ENCODE data around the gene PTPRR. TPM values are rescaled to one million over a fixed set of nuclear protein-coding genes. Genes with fewer than 3 reads are reported as not detected.

Gene PTPRR
- total and polyA plus RNA-seq, 2 donors (not counting 3 experiments of a cell fraction or from before 2014, with no cell fraction given), result 0.46 to 1.1 TPM

DNA sequence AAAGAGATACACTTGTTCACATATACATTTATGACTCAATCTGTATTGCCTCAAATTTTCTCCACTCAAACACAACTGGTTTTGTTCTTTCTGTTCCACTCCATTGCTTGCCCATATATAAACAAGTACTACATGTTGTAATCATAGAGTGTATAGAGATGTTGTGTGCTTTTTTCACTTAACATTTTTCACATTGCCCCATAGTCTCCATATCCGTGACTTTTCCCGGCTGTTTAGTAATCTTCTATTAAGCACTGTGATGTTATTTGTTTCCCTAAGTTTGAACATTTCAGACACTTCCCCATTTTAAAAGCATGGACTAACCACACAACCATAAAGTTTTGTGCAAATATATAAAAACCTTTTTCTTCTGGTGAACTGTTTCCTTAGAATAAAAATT is 45.5 kb upstream of the PTPRR start:
- no peaks in the 10 kb centered on the region for H3K79me2 ChIP-seq (ENCODE audit: control insufficient read depth, insufficient read depth, low read length)
- ChIA-PET POLR2A (no interaction called here), CTCF (no interaction called here)
- H3K9ac ChIP-seq (replicated peaks; ENCODE audit: extremely low read depth, insufficient read depth, low read length), result no peak overlapping the region
- H3K4me2 ChIP-seq (ENCODE audit: insufficient read depth, low read length), result no peak overlapping the region
- TF ChIP-seq, protein P1, sequence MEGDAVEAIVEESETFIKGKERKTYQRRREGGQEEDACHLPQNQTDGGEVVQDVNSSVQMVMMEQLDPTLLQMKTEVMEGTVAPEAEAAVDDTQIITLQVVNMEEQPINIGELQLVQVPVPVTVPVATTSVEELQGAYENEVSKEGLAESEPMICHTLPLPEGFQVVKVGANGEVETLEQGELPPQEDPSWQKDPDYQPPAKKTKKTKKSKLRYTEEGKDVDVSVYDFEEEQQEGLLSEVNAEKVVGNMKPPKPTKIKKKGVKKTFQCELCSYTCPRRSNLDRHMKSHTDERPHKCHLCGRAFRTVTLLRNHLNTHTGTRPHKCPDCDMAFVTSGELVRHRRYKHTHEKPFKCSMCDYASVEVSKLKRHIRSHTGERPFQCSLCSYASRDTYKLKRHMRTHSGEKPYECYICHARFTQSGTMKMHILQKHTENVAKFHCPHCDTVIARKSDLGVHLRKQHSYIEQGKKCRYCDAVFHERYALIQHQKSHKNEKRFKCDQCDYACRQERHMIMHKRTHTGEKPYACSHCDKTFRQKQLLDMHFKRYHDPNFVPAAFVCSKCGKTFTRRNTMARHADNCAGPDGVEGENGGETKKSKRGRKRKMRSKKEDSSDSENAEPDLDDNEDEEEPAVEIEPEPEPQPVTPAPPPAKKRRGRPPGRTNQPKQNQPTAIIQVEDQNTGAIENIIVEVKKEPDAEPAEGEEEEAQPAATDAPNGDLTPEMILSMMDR (IDR thresholded peaks at IDR 0.05; ENCODE audit: extremely low read depth in 1 of 2, insufficient read depth in 1 of 2, low read depth in 1 of 2, low read length in 2 of 2), result no peak
- TF ChIP-seq POLR2A (IDR thresholded peaks at IDR 0.05; ENCODE audit: low read depth, low read length), result no peak
- no peak for TF ChIP-seq POLR2AphosphoS5 (IDR thresholded peaks at IDR 0.05; ENCODE audit: insufficient read depth, low read depth, low read length)
- TF ChIP-seq JUN (IDR thresholded peaks at IDR 0.05; ENCODE audit: borderline replicate concordance, insufficient read depth, insufficient read length, low read depth), result no peak
- TF ChIP-seq GATA2 (IDR thresholded peaks at IDR 0.05; ENCODE audit: insufficient read depth, insufficient read length, low read depth, low read length), result no peak
- no peak for TF ChIP-seq MYC (IDR thresholded peaks at IDR 0.05; ENCODE audit: low read depth, low read length)
- no peak for TF ChIP-seq EZH2 (IDR thresholded peaks at IDR 0.05; ENCODE audit: borderline replicate concordance, low read depth, low read length, severe bottlenecking)
- TF ChIP-seq, protein P2, sequence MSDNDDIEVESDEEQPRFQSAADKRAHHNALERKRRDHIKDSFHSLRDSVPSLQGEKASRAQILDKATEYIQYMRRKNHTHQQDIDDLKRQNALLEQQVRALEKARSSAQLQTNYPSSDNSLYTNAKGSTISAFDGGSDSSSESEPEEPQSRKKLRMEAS (IDR thresholded peaks at IDR 0.05; ENCODE audit: insufficient read depth, insufficient read length), result no peak
- no peak for TF ChIP-seq FOS (IDR thresholded peaks at IDR 0.05; ENCODE audit: borderline replicate concordance, insufficient read depth, low read length)
- H3K27me3 ChIP-seq (ENCODE audit: control insufficient read depth in 2 of 2, insufficient read depth in 2 of 2, low read length in 2 of 2), result no peaks in the 10 kb centered on the region
- H3K27ac ChIP-seq (ENCODE audit: insufficient read depth, low read depth, low read length), result no peak overlapping the region
- no peaks in the 10 kb centered on the region for H3K9me1 ChIP-seq (replicated peaks; ENCODE audit: control insufficient read depth, extremely low read depth, insufficient read depth, low read length)
- intact Hi-C loops (cut with micrococcal nuclease) (no loop called here), dilution Hi-C loops (cut with MboI; ENCODE audit: extremely low pct_ligation_motif_present, low sequenced_read_pairs) (no loop called here)
- H4K20me1 ChIP-seq (replicated peaks; ENCODE audit: control insufficient read depth, extremely low read depth, insufficient read depth, low read length), result no peaks in the 10 kb centered on the region
- H3K9me3 ChIP-seq (replicated peaks; ENCODE audit: control insufficient read depth, insufficient read depth, low read length), result no peaks in the 10 kb centered on the region
- DNase-seq (ENCODE audit: low read depth, low spot score) (no peak), FAIRE-seq (no peak)
- no peak overlapping the region for H3K4me3 ChIP-seq (replicated peaks in 1 of 3; ENCODE audit: insufficient read depth in 1 of 3, low read depth in 1 of 3, low read length in 3 of 3)
- H3K36me3 ChIP-seq (ENCODE audit: control insufficient read depth in 2 of 2, extremely low read depth in 1 of 2, insufficient read depth in 2 of 2, low read length in 2 of 2), result no peaks in the 10 kb centered on the region
- BruUV-seq (replicated peaks), result no TSS peak
- H2AFZ ChIP-seq (ENCODE audit: low read depth, low read length), result no peak overlapping the region
- no peaks in the 10 kb centered on the region for H3K4me1 ChIP-seq (ENCODE audit: control insufficient read depth, extremely low read depth, insufficient read depth, low read length)
